Measurements from ENCODE around the gene GABPB2.
A peak's percentile ranks its signal among the peaks of the same experiment; 100 is the strongest.

The GABPB2 gene

DNA sequence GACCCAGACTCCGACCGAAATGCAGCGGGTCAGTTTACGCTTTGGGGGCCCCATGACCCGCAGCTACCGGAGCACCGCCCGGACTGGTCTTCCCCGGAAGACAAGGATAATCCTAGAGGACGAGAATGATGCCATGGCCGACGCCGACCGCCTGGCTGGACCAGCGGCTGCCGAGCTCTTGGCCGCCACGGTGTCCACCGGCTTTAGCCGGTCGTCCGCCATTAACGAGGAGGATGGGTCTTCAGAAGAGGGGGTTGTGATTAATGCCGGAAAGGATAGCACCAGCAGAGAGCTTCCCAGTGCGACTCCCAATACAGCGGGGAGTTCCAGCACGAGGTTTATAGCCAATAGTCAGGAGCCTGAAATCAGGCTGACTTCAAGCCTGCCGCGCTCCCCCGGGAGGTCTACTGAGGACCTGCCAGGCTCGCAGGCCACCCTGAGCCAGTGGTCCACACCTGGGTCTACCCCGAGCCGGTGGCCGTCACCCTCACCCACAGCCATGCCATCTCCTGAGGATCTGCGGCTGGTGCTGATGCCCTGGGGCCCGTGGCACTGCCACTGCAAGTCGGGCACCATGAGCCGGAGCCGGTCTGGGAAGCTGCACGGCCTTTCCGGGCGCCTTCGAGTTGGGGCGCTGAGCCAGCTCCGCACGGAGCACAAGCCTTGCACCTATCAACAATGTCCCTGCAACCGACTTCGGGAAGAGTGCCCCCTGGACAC is 22.5 kb upstream of the GABPB2 start:
- Histone ChIP-seq H3K79me2 (ENCODE audit: control insufficient read depth, insufficient read depth, low read length, unreplicated experiment) (peaks cover 5% of the 10 kb centered on the region), H3K27me3 (ENCODE audit: insufficient read depth, low read length) (no peaks in the 10 kb centered on the region), H3K4me1 (ENCODE audit: control insufficient read depth, insufficient read depth, low read length, unreplicated experiment) (peaks cover 26% of the 10 kb centered on the region), H3K4me3 (ENCODE audit: low read depth, low read length) (peak overlapping the region; percentile 93), H3K36me3 (ENCODE audit: insufficient read depth, low read length) (peaks cover 4% of the 10 kb centered on the region; the same call in 1 of the 2 replicates), H3K27ac (ENCODE audit: low read depth, low read length) (peak overlapping the region; percentile 63), H2AFZ (ENCODE audit: low read length, unreplicated experiment) (peak overlapping the region; percentile 90)

DNA sequence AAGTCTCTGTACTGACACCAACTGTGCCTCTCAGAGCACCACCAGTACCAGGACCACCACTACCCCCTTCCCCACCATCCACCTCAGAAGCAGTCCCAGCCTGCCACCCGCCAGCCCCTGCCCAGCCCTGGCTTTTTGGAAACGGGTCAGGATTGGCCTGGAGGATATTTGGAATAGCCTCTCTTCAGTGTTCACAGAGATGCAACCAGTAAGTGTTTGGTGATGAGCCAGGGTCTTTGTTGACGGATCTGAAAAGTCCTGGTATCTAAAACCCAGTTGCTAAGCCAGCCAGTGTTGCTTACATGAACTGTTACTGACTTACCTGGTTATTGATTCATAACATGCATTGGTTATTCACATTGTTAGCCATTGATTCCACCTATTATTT is 21.9 kb upstream of the GABPB2 start:
- peaks cover 26% of the 10 kb centered on the region for H3K4me1 ChIP-seq (ENCODE audit: control insufficient read depth, insufficient read depth, low read length, unreplicated experiment)
- H3K4me3 ChIP-seq (ENCODE audit: low read depth, low read length) = peak overlapping the region; percentile 93
- H3K36me3 ChIP-seq (ENCODE audit: insufficient read depth, low read length) = peaks cover 4% of the 10 kb centered on the region; the same call in 1 of the 2 replicates
- H3K79me2 ChIP-seq (ENCODE audit: control insufficient read depth, insufficient read depth, low read length, unreplicated experiment) = peaks cover 5% of the 10 kb centered on the region
- no peak overlapping the region for H2AFZ ChIP-seq (ENCODE audit: low read length, unreplicated experiment)
- H3K27ac ChIP-seq (ENCODE audit: low read depth, low read length) = no peak overlapping the region
- no peaks in the 10 kb centered on the region for H3K27me3 ChIP-seq (ENCODE audit: insufficient read depth, low read length)

DNA sequence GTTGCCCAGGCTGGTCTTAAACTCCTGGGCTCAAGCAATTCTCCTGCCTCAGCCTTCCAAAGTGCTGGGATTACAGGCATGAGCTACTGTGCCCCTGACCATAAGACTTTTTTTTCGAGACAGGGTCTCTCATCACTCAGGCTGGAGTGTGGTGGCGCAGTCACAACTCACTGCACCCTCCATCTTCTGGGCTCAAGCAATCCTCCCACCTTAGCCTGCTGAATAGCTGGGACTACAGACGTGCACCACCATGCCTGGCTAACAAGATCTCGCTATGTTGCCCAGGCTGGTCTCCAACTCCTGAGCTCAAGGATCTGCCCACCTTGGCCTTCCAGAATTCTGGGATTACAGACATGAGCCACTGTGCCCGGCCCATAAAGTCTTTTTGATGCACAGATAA is 21.1 kb upstream of the GABPB2 start:
- Histone ChIP-seq H3K79me2 (ENCODE audit: control insufficient read depth, insufficient read depth, low read length, unreplicated experiment) (peaks cover 12% of the 10 kb centered on the region), H3K27ac (ENCODE audit: low read depth, low read length) (no peak overlapping the region), H3K36me3 (ENCODE audit: insufficient read depth, low read length) (peaks cover 11% of the 10 kb centered on the region; the same call in 1 of the 2 replicates), H3K4me1 (ENCODE audit: control insufficient read depth, insufficient read depth, low read length, unreplicated experiment) (peaks cover 26% of the 10 kb centered on the region), H2AFZ (ENCODE audit: low read length, unreplicated experiment) (no peak overlapping the region), H3K4me3 (ENCODE audit: low read depth, low read length) (no peak overlapping the region; the same call in 1 of the 2 replicates), H3K27me3 (ENCODE audit: insufficient read depth, low read length) (no peaks in the 10 kb centered on the region)

DNA sequence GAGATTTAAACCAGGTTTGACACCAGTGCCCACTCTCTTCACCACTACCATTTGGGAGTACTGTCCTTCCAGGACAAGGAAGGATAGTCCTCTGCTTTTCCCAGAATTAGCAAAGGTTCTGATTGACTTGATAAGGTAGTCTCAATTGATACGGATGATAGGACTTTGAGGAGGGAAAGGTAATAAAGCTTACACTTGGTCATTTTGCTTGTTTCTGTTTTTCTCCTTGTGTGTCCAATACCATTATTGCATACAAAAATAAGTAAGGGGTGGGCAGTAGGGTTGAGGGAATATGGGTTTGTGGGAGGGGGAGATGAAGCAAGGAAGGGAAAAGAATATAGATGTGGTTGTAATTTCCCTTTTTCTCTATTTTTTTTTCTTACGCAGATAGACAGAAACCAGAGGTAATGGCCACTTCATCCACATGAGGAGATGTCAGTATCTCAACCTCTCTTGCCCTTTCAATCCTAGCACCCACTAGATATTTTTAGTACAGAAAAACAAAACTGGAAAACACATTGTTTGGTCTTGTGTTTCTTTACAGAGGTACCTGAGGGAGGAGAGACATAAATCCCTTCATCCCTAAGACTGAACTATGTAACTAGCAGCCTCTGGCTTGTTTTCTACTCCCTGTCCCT is 20.4 kb upstream of the GABPB2 start:
- Histone ChIP-seq H2AFZ (ENCODE audit: low read length, unreplicated experiment) (no peak overlapping the region), H3K4me3 (ENCODE audit: low read depth, low read length) (no peak overlapping the region; the same call in 1 of the 2 replicates), H3K27ac (ENCODE audit: low read depth, low read length) (0 out of 2 replicates have a peak overlapping the region, but pooled peaks have one; percentile 0), H3K27me3 (ENCODE audit: insufficient read depth, low read length) (no peaks in the 10 kb centered on the region), H3K36me3 (ENCODE audit: insufficient read depth, low read length) (peaks cover 18% of the 10 kb centered on the region), H3K79me2 (ENCODE audit: control insufficient read depth, insufficient read depth, low read length, unreplicated experiment) (peaks cover 19% of the 10 kb centered on the region), H3K4me1 (ENCODE audit: control insufficient read depth, insufficient read depth, low read length, unreplicated experiment) (peaks cover 26% of the 10 kb centered on the region)

DNA sequence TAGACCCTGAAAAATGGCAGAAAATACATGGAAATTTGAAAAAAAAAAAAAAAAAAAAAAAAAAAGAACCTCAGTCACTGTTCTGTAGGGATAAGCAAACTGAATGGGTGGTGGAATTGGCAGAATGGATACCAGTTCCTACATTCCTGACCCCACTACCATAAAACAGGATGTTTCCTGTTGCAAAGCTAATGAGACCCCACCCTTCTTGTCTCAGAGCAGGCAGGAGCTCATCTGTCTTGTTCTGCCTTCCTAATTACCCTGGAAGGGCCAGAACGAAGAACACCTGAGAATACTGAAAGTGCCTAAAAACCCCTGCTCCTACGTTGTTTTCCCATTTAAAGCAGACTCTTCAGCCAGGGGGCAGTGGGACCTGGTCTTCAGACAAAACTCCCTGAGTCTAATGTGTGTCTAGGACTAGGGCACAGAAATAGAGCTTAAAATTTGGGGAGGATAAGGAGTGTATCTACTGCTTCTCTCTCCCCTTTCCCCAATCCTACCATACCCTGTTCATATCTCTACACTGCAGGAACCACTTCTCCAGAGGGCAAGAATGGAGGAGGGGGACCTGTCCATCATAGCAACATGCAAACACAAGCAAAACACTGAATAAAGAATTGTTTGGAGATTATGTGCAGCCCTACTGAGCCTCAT is 19.1 kb upstream of the GABPB2 start:
- peaks cover 38% of the 10 kb centered on the region for H3K4me1 ChIP-seq (ENCODE audit: control insufficient read depth, insufficient read depth, low read length, unreplicated experiment)
- H2AFZ ChIP-seq (ENCODE audit: low read length, unreplicated experiment) = no peak overlapping the region
- no peak overlapping the region for H3K4me3 ChIP-seq (ENCODE audit: low read depth, low read length)
- H3K27ac ChIP-seq (ENCODE audit: low read depth, low read length) = no peak overlapping the region
- H3K79me2 ChIP-seq (ENCODE audit: control insufficient read depth, insufficient read depth, low read length, unreplicated experiment) = peaks cover 32% of the 10 kb centered on the region
- H3K27me3 ChIP-seq (ENCODE audit: insufficient read depth, low read length) = no peaks in the 10 kb centered on the region
- H3K36me3 ChIP-seq (ENCODE audit: insufficient read depth, low read length) = peaks cover 23% of the 10 kb centered on the region

DNA sequence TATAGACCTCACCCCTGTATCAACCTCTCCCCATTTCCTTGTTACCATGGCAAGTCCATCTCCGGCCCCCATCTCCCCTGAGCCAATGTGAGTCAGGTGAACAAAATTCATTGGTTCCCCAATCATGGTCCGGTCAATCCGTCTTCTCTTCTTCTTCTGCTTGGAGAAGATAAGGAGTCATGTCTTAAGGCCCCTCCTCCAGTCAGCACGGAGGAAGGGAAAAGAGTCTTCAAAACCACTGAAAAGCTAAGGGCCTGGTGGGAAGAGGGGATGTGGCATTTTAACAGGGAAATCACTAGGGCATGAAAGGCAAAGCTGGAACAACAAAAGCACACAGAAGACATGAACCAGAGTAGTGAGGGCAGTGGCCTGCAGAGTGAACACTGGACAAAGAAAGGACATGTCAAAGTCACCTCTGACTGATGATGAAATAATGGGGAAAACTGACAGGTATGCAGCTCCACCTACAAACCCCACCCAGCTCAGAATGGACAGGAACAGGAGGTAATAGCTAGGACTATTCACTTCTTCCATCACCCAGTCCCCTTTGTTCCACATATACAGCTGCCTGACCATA is 15.5 kb upstream of the GABPB2 start:
- no peak overlapping the region for H3K4me3 ChIP-seq (ENCODE audit: low read depth, low read length)
- peaks cover 31% of the 10 kb centered on the region for H3K4me1 ChIP-seq (ENCODE audit: control insufficient read depth, insufficient read depth, low read length, unreplicated experiment)
- H3K36me3 ChIP-seq (ENCODE audit: insufficient read depth, low read length) = peaks cover 23% of the 10 kb centered on the region
- H3K27ac ChIP-seq (ENCODE audit: low read depth, low read length) = 0 out of 2 replicates have a peak overlapping the region, but pooled peaks have one; percentile 40
- no peaks in the 10 kb centered on the region for H3K27me3 ChIP-seq (ENCODE audit: insufficient read depth, low read length)
- no peak overlapping the region for H2AFZ ChIP-seq (ENCODE audit: low read length, unreplicated experiment)
- H3K79me2 ChIP-seq (ENCODE audit: control insufficient read depth, insufficient read depth, low read length, unreplicated experiment) = peaks cover 62% of the 10 kb centered on the region

DNA sequence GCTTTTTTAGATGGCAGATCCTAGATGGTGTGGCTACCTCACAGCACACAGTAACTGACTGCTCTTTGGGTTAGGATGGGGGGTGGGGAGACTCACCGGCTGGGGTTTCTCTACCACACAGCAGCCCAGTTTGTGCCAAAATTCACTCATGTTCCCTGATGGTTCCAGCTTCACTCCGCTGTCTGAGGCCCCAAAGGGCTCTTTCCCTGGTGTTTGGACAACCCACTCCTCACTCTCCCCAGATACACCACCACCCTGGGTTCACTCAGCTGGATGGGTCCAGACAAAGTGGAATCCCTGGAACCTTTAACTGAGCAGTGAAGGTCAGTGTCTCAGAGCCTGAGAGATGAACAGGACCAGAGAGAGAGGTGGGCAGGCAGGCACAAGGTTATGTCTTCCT is 15.0 kb upstream of the GABPB2 start:
- Histone ChIP-seq H3K79me2 (ENCODE audit: control insufficient read depth, insufficient read depth, low read length, unreplicated experiment) (peaks cover 68% of the 10 kb centered on the region), H3K27ac (ENCODE audit: low read depth, low read length) (0 out of 2 replicates have a peak overlapping the region, but pooled peaks have one; percentile 40), H3K27me3 (ENCODE audit: insufficient read depth, low read length) (no peaks in the 10 kb centered on the region), H3K4me3 (ENCODE audit: low read depth, low read length) (no peak overlapping the region), H3K4me1 (ENCODE audit: control insufficient read depth, insufficient read depth, low read length, unreplicated experiment) (peaks cover 26% of the 10 kb centered on the region), H3K36me3 (ENCODE audit: insufficient read depth, low read length) (peaks cover 23% of the 10 kb centered on the region), H2AFZ (ENCODE audit: low read length, unreplicated experiment) (no peak overlapping the region)

DNA sequence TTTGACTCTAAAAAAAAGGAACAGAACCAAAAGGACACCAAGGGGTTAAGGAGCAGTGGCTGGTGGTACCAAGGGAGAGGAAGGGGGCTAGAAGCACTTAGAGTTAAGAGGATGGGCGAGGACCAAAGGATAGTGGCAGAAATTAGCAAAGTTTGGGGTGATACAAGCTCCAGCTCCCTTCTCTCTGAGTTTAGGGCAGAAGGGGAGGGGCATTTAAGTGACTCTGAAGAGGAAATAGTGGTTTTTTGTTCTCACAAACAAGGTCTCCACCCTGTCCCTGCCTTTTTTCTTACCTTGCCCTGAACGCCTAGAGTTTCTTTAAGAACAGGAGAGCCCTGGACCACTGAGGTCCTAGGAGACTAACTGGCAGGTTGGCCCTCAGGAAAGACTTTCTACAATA is 14.4 kb upstream of the GABPB2 start:
- H3K4me1 ChIP-seq (ENCODE audit: control insufficient read depth, insufficient read depth, low read length, unreplicated experiment) = peaks cover 24% of the 10 kb centered on the region
- peak overlapping the region; percentile 83 for H3K4me3 ChIP-seq (ENCODE audit: low read depth, low read length)
- no peaks in the 10 kb centered on the region for H3K27me3 ChIP-seq (ENCODE audit: insufficient read depth, low read length)
- peaks cover 23% of the 10 kb centered on the region for H3K36me3 ChIP-seq (ENCODE audit: insufficient read depth, low read length)
- peak overlapping the region; percentile 40; the same call in 1 of the 2 replicates for H3K27ac ChIP-seq (ENCODE audit: low read depth, low read length)
- no peak overlapping the region for H2AFZ ChIP-seq (ENCODE audit: low read length, unreplicated experiment)
- peaks cover 73% of the 10 kb centered on the region for H3K79me2 ChIP-seq (ENCODE audit: control insufficient read depth, insufficient read depth, low read length, unreplicated experiment)

DNA sequence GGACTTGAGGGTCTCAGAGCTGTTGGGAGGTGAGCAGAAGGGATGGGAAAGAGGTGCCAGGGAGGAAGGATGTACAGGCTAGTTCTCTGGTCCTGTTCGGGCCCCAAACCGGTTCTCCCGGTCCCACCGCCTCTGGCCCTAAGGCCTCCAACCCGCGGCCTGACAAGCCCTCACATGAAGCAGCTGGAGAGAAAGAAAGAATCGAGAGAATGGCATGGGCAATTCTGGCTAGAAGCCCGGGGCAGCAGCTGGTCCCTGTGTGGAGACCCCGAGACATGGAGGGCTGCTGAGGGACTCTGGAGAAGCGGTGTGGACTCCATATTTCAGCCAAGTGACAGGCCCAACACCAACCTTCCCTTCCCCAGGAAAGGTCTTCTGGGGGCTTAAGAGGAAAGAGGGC is 11.9 kb upstream of the GABPB2 start:
- H3K4me3 ChIP-seq (ENCODE audit: low read depth, low read length) = peak overlapping the region; percentile 83
- no peak overlapping the region for H2AFZ ChIP-seq (ENCODE audit: low read length, unreplicated experiment)
- H3K79me2 ChIP-seq (ENCODE audit: control insufficient read depth, insufficient read depth, low read length, unreplicated experiment) = peaks cover 95% of the 10 kb centered on the region
- peaks cover 19% of the 10 kb centered on the region for H3K36me3 ChIP-seq (ENCODE audit: insufficient read depth, low read length)
- no peaks in the 10 kb centered on the region for H3K27me3 ChIP-seq (ENCODE audit: insufficient read depth, low read length)
- peaks cover 33% of the 10 kb centered on the region for H3K4me1 ChIP-seq (ENCODE audit: control insufficient read depth, insufficient read depth, low read length, unreplicated experiment)
- peak overlapping the region; percentile 99 for H3K27ac ChIP-seq (ENCODE audit: low read depth, low read length)
